DMS53 treated with DMSO at 0.1 percent for 48 hours (cell line): ENCODE results near the gene CFDP1.

Experiments used
- DNase-seq: peaks from one replicate; lab custom pipeline; 2025; ENCODE audit not compliant: unreplicated experiment; lab: John Stamatoyannopoulos, UW

Gene CFDP1

GRCh38 chr16:75415169-75415905 lies 18.0 kb downstream of the CFDP1 start:
- no peak for DNase-seq

GRCh38 chr16:75413951-75414350 lies 19.4 kb downstream of the CFDP1 start:
- DNase-seq = no peak

- DNase-seq = no peak
These were observed 26.4 kb downstream of the CFDP1 start for GRCh38 chr16:75406943-75407342.

- no peak for DNase-seq
These were observed 30.4 kb downstream of the CFDP1 start for GRCh38 chr16:75402821-75403475.

- DNase-seq = no peak
These were observed 31.0 kb downstream of the CFDP1 start for GRCh38 chr16:75402159-75402820.

GRCh38 chr16:75401691-75402090 lies 31.6 kb downstream of the CFDP1 start:
- no peak for DNase-seq

GRCh38 chr16:75398333-75398732 lies 35.0 kb downstream of the CFDP1 start:
- DNase-seq = no peak

- no peak for DNase-seq
These were observed 38.4 kb downstream of the CFDP1 start for GRCh38 chr16:75394941-75395340.

- DNase-seq = no peak
These were observed 40.4 kb downstream of the CFDP1 start for GRCh38 chr16:75392906-75393305.

GRCh38 chr16:75390926-75391653 lies 42.2 kb downstream of the CFDP1 start:
- DNase-seq = no peak

GRCh38 chr16:75389096-75389690 lies 44.1 kb downstream of the CFDP1 start:
- no peak for DNase-seq

GRCh38 chr16:75387951-75388350 lies 45.4 kb downstream of the CFDP1 start:
- DNase-seq = no peak

GRCh38 chr16:75385507-75386152 lies 47.7 kb downstream of the CFDP1 start:
- DNase-seq = peak; percentile 38

- DNase-seq = no peak
These were observed 50.2 kb downstream of the CFDP1 start for GRCh38 chr16:75383141-75383540.

- no peak for DNase-seq
These were observed 50.7 kb downstream of the CFDP1 start for GRCh38 chr16:75382611-75383010.

GRCh38 chr16:75380870-75381269 lies 52.4 kb downstream of the CFDP1 start:
- no peak for DNase-seq

GRCh38 chr16:75379911-75380847 lies 53.1 kb downstream of the CFDP1 start:
- DNase-seq = no peak

GRCh38 chr16:75379339-75379738 lies 54.0 kb downstream of the CFDP1 start:
- no peak for DNase-seq

- DNase-seq = no peak
These were observed 54.7 kb downstream of the CFDP1 start for GRCh38 chr16:75378616-75379015.
